ENCODE measurements around the gene BLCAP.
"Not testable (repeated sequence)": the region's sequence is repeated elsewhere in the genome, so short reads cannot be mapped to it uniquely, and the experiment has no call there.

BLCAP gene

GRCh38 chr20:37558306-37558705, 30.6 kb upstream of the BLCAP start:
- no peak for DNase-seq (ENCODE audit: low spot score)
- in situ Hi-C loops (cut with MboI; ENCODE audit: low pct_unique_long_range_greater_than_20kb, low sequenced_read_pairs, unreplicated experiment) = loop anchor here (25.0 kb wide), 1 partner anchor 654 kb away; no protein-coding TSS in a partner anchor
- no peak for TF ChIP-seq CTCF (IDR thresholded peaks at IDR 0.05; ENCODE audit: extremely low read depth, insufficient read depth, missing control alignments)

- TF ChIP-seq CTCF (IDR thresholded peaks at IDR 0.05; ENCODE audit: extremely low read depth, insufficient read depth, missing control alignments) = no peak
- no peak for DNase-seq (ENCODE audit: low spot score)
- in situ Hi-C loops (cut with MboI; ENCODE audit: low pct_unique_long_range_greater_than_20kb, low sequenced_read_pairs, unreplicated experiment) = loop anchor here (25.0 kb wide), 1 partner anchor 656 kb away; no protein-coding TSS in a partner anchor
Measured at GRCh38 chr20:37556538-37556937, 28.9 kb upstream of the BLCAP start.

- in situ Hi-C loops (cut with MboI; ENCODE audit: low pct_unique_long_range_greater_than_20kb, low sequenced_read_pairs, unreplicated experiment) = loop anchor here (25.0 kb wide), 1 partner anchor 657 kb away; no protein-coding TSS in a partner anchor
- not testable (repeated sequence) for DNase-seq (ENCODE audit: low spot score)
Measured at GRCh38 chr20:37554721-37555298, 27.1 kb upstream of the BLCAP start.

- no peak for TF ChIP-seq CTCF (IDR thresholded peaks at IDR 0.05; ENCODE audit: extremely low read depth, insufficient read depth, missing control alignments)
- in situ Hi-C loops (cut with MboI; ENCODE audit: low pct_unique_long_range_greater_than_20kb, low sequenced_read_pairs, unreplicated experiment) = loop anchor here (25.0 kb wide), 1 partner anchor 660 kb away; no protein-coding TSS in a partner anchor
- no peak for DNase-seq (ENCODE audit: low spot score)
Measured at GRCh38 chr20:37552415-37552814, 24.7 kb upstream of the BLCAP start.

- not testable (repeated sequence) for DNase-seq (ENCODE audit: low spot score)
- in situ Hi-C loops (cut with MboI; ENCODE audit: low pct_unique_long_range_greater_than_20kb, low sequenced_read_pairs, unreplicated experiment) = loop anchor here (25.0 kb wide), 1 partner anchor 661 kb away; no protein-coding TSS in a partner anchor
Measured at GRCh38 chr20:37551660-37552059, 24.0 kb upstream of the BLCAP start.

- not testable (repeated sequence) for DNase-seq (ENCODE audit: low spot score)
- in situ Hi-C loops (cut with MboI; ENCODE audit: low pct_unique_long_range_greater_than_20kb, low sequenced_read_pairs, unreplicated experiment) = loop anchor here (25.0 kb wide), 1 partner anchor 662 kb away; no protein-coding TSS in a partner anchor
Measured at GRCh38 chr20:37550101-37550920, 22.6 kb upstream of the BLCAP start.

GRCh38 chr20:37547912-37548311, 20.2 kb upstream of the BLCAP start:
- in situ Hi-C loops (cut with MboI; ENCODE audit: low pct_unique_long_range_greater_than_20kb, low sequenced_read_pairs, unreplicated experiment) = no loop called here
- DNase-seq (ENCODE audit: low spot score) = no peak
- TF ChIP-seq CTCF (IDR thresholded peaks at IDR 0.05; ENCODE audit: extremely low read depth, insufficient read depth, missing control alignments) = no peak

GRCh38 chr20:37545516-37545915, 17.8 kb upstream of the BLCAP start:
- TF ChIP-seq CTCF (IDR thresholded peaks at IDR 0.05; ENCODE audit: extremely low read depth, insufficient read depth, missing control alignments) = no peak
- in situ Hi-C loops (cut with MboI; ENCODE audit: low pct_unique_long_range_greater_than_20kb, low sequenced_read_pairs, unreplicated experiment) = no loop called here
- no peak for DNase-seq (ENCODE audit: low spot score)
